H9 (cell line): ENCODE data around the gene MYH4. TPM values are rescaled to one million over a fixed set of nuclear protein-coding genes. Genes with fewer than 3 reads are reported as not detected.

Source experiments
- DNase-seq: peaks from one replicate; pipeline ENCODE4 v3.0.0-alpha.2; 2017
- H2AFZ ChIP-seq: one replicate; pipeline ENCODE4 v1.6.1; 2013; ENCODE audit warnings: mild to moderate bottlenecking, low read length, control low read depth, moderate library complexity
- H2AK5ac ChIP-seq: 2 replicates; pipeline ENCODE4 v1.6.1; 2013; ENCODE audit warnings: low read length, control low read depth, mixed read lengths; ENCODE audit not compliant: insufficient read length
- H2BK120ac ChIP-seq: one replicate; pipeline ENCODE4 v1.6.1; 2013; ENCODE audit warnings: low read depth, mild to moderate bottlenecking, low read length, control low read depth, inconsistent platforms; ENCODE audit not compliant: poor library complexity, severe bottlenecking
- H2BK12ac ChIP-seq: 2 replicates; pipeline ENCODE4 v1.6.1; 2013; ENCODE audit warnings: low read length, control low read depth, mixed read lengths, low read depth; ENCODE audit not compliant: insufficient read length
- H2BK15ac ChIP-seq: 2 replicates; pipeline ENCODE4 v1.6.1; 2013; ENCODE audit warnings: low read depth, low read length, control low read depth
- H2BK20ac ChIP-seq: one replicate; pipeline ENCODE4 v1.6.1; 2013; ENCODE audit warnings: low read depth, mild to moderate bottlenecking, low read length, control low read depth, inconsistent platforms; ENCODE audit not compliant: poor library complexity, severe bottlenecking
- H2BK5ac ChIP-seq: 2 replicates; pipeline ENCODE4 v1.6.1; 2013; ENCODE audit warnings: low read length, control low read depth, mixed read lengths; ENCODE audit not compliant: insufficient read length
- H3K14ac ChIP-seq: 2 replicates; pipeline ENCODE4 v1.6.1; 2013; ENCODE audit warnings: low read length, control low read depth; ENCODE audit not compliant: insufficient read depth
- H3K18ac ChIP-seq: 2 replicates; pipeline ENCODE4 v1.6.1; 2013; ENCODE audit warnings: low read depth, mild to moderate bottlenecking, mixed read lengths, low read length, control low read depth; ENCODE audit not compliant: insufficient read length
- H3K23ac ChIP-seq: 2 replicates; pipeline ENCODE4 v1.6.1; 2013; ENCODE audit warnings: low read length, control low read depth, mixed read lengths, low read depth; ENCODE audit not compliant: insufficient read length
- H3K23me2 ChIP-seq: 2 replicates; pipeline ENCODE4 v1.6.1; 2013; ENCODE audit warnings: low read depth, mild to moderate bottlenecking, mixed read lengths, low read length, control low read depth; ENCODE audit not compliant: insufficient read length, poor library complexity, severe bottlenecking
- H3K27ac ChIP-seq: 2 replicates; pipeline ENCODE4 v1.5.1; 2013; ENCODE audit warnings: low read length, control low read depth, mixed read lengths, low read depth; ENCODE audit not compliant: insufficient read length
- H3K27me3 ChIP-seq: 2 replicates; pipeline ENCODE4 v1.6.1; 2013; ENCODE audit warnings: low read length, control low read depth, inconsistent platforms; ENCODE audit not compliant: insufficient read depth
- H3K4ac ChIP-seq: 2 replicates; pipeline ENCODE4 v1.6.1; 2013; ENCODE audit warnings: low read depth, mild to moderate bottlenecking, control low read depth, inconsistent platforms, low read length, moderate library complexity
- H3K4me1 ChIP-seq: 2 replicates; pipeline ENCODE4 v1.6.1; 2013; ENCODE audit warnings: low read length, control low read depth, inconsistent platforms; ENCODE audit not compliant: insufficient read depth
- H3K4me2 ChIP-seq: 2 replicates; pipeline ENCODE4 v1.6.1; 2013; ENCODE audit warnings: low read length, control low read depth, mixed read lengths; ENCODE audit not compliant: insufficient read length, insufficient read depth
- H3K56ac ChIP-seq: 2 replicates; pipeline ENCODE4 v1.6.1; 2013; ENCODE audit warnings: low read depth, mild to moderate bottlenecking, mixed read lengths, low read length, control low read depth; ENCODE audit not compliant: insufficient read length
- H3K79me1 ChIP-seq: 2 replicates; pipeline ENCODE4 v1.6.1; 2013; ENCODE audit warnings: low read depth, mild to moderate bottlenecking, moderate library complexity, low read length, control low read depth, inconsistent platforms; ENCODE audit not compliant: insufficient read depth, poor library complexity, severe bottlenecking
- H3K79me2 ChIP-seq: 2 replicates; pipeline ENCODE4 v1.6.1; 2013; ENCODE audit warnings: low read length, control low read depth, inconsistent platforms; ENCODE audit not compliant: insufficient read depth
- H3K9ac ChIP-seq: 2 replicates; pipeline ENCODE4 v1.6.1; 2013; ENCODE audit warnings: low read length, control low read depth, mixed read lengths; ENCODE audit not compliant: insufficient read length; ENCODE audit errors: extremely low read depth
- H3K9me3 ChIP-seq: one replicate; pipeline ENCODE4 v1.6.1; 2013; ENCODE audit warnings: low read depth, low read length, inconsistent platforms; ENCODE audit not compliant: control insufficient read depth
- H3T11ph ChIP-seq: one replicate; pipeline ENCODE4 v1.6.1; 2013; ENCODE audit warnings: mild to moderate bottlenecking, low read length, control low read depth, inconsistent platforms
- H4K20me1 ChIP-seq: one replicate; pipeline ENCODE4 v1.6.1; 2013; ENCODE audit not compliant: control insufficient read depth, insufficient read length, insufficient read depth
- H4K5ac ChIP-seq: 2 replicates; pipeline ENCODE4 v1.6.1; 2013; ENCODE audit warnings: low read depth, mild to moderate bottlenecking, mixed read lengths, low read length, control low read depth; ENCODE audit not compliant: insufficient read length
- H4K8ac ChIP-seq: replicated peaks from 2 replicates; pipeline ENCODE4 v1.6.1; 2013; ENCODE audit warnings: low read length, control low read depth, mixed read lengths, low read depth; ENCODE audit not compliant: insufficient read length
- H4K91ac ChIP-seq: 2 replicates; pipeline ENCODE4 v1.6.1; 2013; ENCODE audit warnings: low read depth, mild to moderate bottlenecking, moderate library complexity, mixed read lengths, low read length, control low read depth; ENCODE audit not compliant: insufficient read length
- H3K27ac Mint-ChIP-seq, 3 experiments: 2 replicates in 2 of 3; 3 replicates in 1 of 3; pipeline ENCODE4 v1.8.0; 2020 to 2021; ENCODE audit warnings: mixed read lengths in 3 of 3, mild to moderate bottlenecking in 1 of 3, moderate library complexity in 1 of 3
- H3K27me3 Mint-ChIP-seq: 2 replicates; pipeline ENCODE4 v1.8.0; 2021; ENCODE audit warnings: low read depth, mild to moderate bottlenecking, moderate library complexity, mixed read lengths
- H3K36me3 Mint-ChIP-seq, 3 experiments: 2 replicates in 2 of 3; 3 replicates in 1 of 3; pipeline ENCODE4 v1.8.0; 2020 to 2021; ENCODE audit warnings: low read depth in 3 of 3, mixed read lengths in 3 of 3; ENCODE audit not compliant: insufficient read depth in 1 of 3
- H3K4me1 Mint-ChIP-seq, 2 experiments: 2 replicates each; pipeline ENCODE4 v1.8.0; 2020; ENCODE audit warnings: mixed read lengths in 2 of 2
- H3K4me3 Mint-ChIP-seq, 2 experiments: 2 replicates in 1 of 2; 3 replicates in 1 of 2; pipeline ENCODE4 v1.8.0; 2020 to 2021; ENCODE audit warnings: mild to moderate bottlenecking in 2 of 2, mixed read lengths in 2 of 2, moderate library complexity in 1 of 2
- H3K9me3 Mint-ChIP-seq, 2 experiments: 2 replicates in 1 of 2; 3 replicates in 1 of 2; pipeline ENCODE4 v1.8.0; 2020; ENCODE audit warnings: mild to moderate bottlenecking in 2 of 2, mixed read lengths in 2 of 2, moderate library complexity in 1 of 2
- CTCF ChIP-seq: fragments of 200-600 bp; sonication (generic); conservative IDR thresholded peaks from 3 replicates; pipeline ENCODE4 v1.8.0; 2021; ENCODE audit warnings: antibody characterized with exemption, mild to moderate bottlenecking
- WGBS: extraction: QIAGEN DNeasy Blood & Tissue Kit; methylation state at CpG from one replicate; pipeline ENCODE4 v1.1.7; 2013; ENCODE audit warnings: missing lambda C conversion rate, low lambda C conversion rate, mixed read lengths; ENCODE audit not compliant: insufficient read length; ENCODE audit errors: extremely low coverage; 5-methylcytosine and 5-hydroxymethylcytosine counted together
- total RNA-seq: library from RNA; stranded (reverse); gene quantifications from 2 replicates; pipeline ENCODE4 v1.2.1, GENCODE V29; 2021

MYH4 gene
- total RNA-seq, 1 experiment from 2014 or later = not detected

GRCh38 chr17:10482252-10482651 is 12.9 kb upstream of the MYH4 start:
- WGBS = no CpG with 5 or more reads among the region's 1 CpG
- H3K27me3 Mint-ChIP-seq = no peaks in the 10 kb centered on the region; the same call in 1 of the 2 replicates

More at GRCh38 chr17:10482252-10482651, 12.9 kb upstream of the MYH4 start:
- H3K23me2 ChIP-seq = no peaks in the 10 kb centered on the region
- H3K9ac ChIP-seq = no peak overlapping the region
- H2BK120ac ChIP-seq = no peak overlapping the region
- no peak overlapping the region for H4K91ac ChIP-seq
- Mint-ChIP-seq H3K36me3 (peaks cover 15 to 36% (median 22%) of the 10 kb centered on the region in 3 experiments), H3K9me3 (peaks cover 39 to 53% of the 10 kb centered on the region in 2 experiments), H3K4me1 (no peaks in the 10 kb centered on the region), H3K27ac (no peak overlapping the region), H3K4me3 (no peak overlapping the region)
- H3K79me2 ChIP-seq = no peaks in the 10 kb centered on the region
- TF ChIP-seq CTCF = no peak
- no peak overlapping the region for H3K27ac ChIP-seq
- H3K79me1 ChIP-seq = no peaks in the 10 kb centered on the region
- no peak overlapping the region for H3K14ac ChIP-seq
- no peaks in the 10 kb centered on the region for H4K20me1 ChIP-seq
- no peak overlapping the region for H2BK5ac ChIP-seq
- no peaks in the 10 kb centered on the region for H3K9me3 ChIP-seq
- no peak overlapping the region for H2BK12ac ChIP-seq
- H3K27me3 ChIP-seq = no peaks in the 10 kb centered on the region
- H2BK15ac ChIP-seq = no peak overlapping the region
- no peaks in the 10 kb centered on the region for H3K4me1 ChIP-seq
- H4K8ac ChIP-seq = no peak overlapping the region
- DNase-seq = no peak
- no peak overlapping the region for H3K4ac ChIP-seq
- no peak overlapping the region for H3K56ac ChIP-seq
- no peak overlapping the region for H2BK20ac ChIP-seq
- no peak overlapping the region for H3T11ph ChIP-seq
- H2AK5ac ChIP-seq = no peak overlapping the region
- no peak overlapping the region for H3K23ac ChIP-seq
- H3K18ac ChIP-seq = no peak overlapping the region
- no peak overlapping the region for H2AFZ ChIP-seq
- no peak overlapping the region for H4K5ac ChIP-seq
- no peak overlapping the region for H3K4me2 ChIP-seq
